HTR-8/SVneo (cell line): Measurements from ENCODE around the gene OPN1SW.

Source experiments
- DNase-seq: peaks from one replicate; pipeline ENCODE4 v3.0.0; 2011; ENCODE audit warnings: low spot score, mixed read lengths; ENCODE audit not compliant: insufficient read length
- FAIRE-seq: peaks from 2 replicates; lab custom pipeline; 2011; peaks lifted over from hg19 to GRCh38; lab: Jason Lieb, UNC

The OPN1SW gene

DNA sequence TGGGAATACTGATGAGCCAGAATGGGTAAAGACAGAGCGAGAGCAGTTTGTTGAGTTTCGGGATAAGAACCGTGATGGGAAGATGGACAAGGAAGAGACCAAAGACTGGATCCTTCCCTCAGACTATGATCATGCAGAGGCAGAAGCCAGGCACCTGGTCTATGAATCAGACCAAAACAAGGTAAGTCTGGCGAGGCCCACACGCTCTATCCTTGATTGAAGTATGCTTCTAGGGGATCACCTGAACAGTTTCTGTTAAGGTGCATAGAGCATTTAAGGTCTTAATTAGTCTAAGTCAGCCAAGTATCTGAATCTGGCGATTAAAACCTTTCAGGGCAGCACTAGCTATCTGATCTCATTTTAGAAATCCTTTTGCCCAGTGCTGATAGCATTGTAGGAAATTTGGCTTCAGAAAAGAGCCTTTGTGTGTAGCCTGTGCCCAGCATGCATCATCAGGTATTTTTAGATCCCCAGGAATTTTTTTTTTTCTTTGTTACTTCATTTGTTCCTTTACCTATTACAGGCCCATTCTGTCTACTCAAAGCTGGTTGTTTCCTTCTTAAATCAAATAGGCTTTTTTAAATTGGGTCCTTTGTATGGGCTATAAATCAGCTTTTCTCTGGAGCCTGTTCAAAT lies 8.0 kb downstream of the OPN1SW start:
- no peak for FAIRE-seq
- DNase-seq: no peak

DNA sequence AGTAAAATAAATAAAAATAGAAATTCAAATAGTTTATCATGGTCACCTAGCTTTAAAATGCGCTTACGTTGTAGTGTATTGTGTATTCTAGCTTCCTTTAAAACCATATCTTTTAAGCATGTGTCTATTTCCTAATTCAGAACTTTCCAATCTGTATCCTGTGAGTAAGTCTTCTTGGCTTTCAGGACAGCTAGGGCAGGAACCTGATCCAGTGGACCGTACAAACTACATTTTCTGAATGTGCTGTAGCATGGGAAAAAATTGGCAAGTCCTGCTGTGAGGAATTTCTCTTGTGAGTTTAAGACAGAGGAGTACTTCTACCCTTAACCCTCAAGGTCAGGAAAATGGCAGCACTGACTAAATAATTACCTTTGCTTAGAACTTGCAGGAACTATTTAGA lies 12.1 kb downstream of the OPN1SW start:
- DNase-seq (no peak), FAIRE-seq (no peak)

DNA sequence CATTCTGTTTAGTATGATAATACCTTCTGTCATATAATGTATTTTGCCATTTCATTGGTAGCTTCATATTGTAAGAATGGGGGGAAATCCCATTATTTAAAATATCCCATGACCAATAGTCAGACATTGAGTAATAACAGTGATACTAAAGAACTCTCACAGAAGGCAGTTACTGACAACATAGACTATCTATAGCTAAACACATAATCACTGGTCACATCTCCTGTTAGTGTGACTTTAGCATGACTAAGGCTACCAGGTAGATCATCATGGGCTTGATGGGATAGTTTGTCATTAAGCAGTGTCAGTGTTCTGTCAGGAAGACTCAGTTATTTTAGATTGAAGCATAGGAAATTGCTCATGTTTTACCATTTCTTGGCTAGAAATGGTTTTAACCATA lies 16.4 kb downstream of the OPN1SW start:
- FAIRE-seq (no peak), DNase-seq (no peak)

DNA sequence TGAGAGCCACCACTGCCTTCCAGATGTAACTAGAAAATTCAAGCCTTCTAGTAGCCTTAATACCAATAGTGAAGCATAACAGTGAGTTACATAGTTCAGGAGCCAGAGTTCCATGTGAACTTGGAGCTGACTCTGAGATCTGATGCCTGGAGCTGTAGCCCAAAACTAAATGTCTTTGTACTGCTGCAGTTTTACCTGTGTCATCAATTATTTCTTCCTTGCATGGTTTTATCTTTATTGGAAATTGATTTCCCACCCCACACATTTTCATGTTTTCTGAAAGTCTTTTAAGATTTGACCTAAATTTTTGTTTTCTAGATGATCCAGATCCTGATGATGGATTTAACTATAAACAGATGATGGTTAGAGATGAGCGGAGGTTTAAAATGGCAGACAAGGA lies 17.0 kb downstream of the OPN1SW start:
- no peak for DNase-seq
- FAIRE-seq: no peak

DNA sequence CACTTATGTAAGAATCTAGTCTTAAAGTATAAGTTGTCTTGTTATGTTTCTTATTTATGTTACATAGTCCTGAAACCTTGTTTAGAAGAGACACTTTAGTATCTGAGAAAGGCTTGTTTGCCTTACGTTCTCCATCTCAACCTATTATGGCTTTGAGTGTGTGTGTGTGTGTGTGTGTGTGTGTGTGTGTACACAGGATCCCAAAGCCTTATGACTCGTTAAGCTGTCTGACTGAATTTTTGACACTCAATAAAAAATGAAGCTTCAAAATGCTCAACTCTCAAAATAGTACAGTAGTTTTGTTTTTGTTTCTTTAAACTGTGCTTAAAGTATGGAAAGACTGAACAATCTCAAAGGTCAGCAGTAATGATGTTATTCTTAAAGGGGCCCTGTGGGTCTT lies 18.4 kb downstream of the OPN1SW start:
- no peak for FAIRE-seq
- DNase-seq: no peak

DNA sequence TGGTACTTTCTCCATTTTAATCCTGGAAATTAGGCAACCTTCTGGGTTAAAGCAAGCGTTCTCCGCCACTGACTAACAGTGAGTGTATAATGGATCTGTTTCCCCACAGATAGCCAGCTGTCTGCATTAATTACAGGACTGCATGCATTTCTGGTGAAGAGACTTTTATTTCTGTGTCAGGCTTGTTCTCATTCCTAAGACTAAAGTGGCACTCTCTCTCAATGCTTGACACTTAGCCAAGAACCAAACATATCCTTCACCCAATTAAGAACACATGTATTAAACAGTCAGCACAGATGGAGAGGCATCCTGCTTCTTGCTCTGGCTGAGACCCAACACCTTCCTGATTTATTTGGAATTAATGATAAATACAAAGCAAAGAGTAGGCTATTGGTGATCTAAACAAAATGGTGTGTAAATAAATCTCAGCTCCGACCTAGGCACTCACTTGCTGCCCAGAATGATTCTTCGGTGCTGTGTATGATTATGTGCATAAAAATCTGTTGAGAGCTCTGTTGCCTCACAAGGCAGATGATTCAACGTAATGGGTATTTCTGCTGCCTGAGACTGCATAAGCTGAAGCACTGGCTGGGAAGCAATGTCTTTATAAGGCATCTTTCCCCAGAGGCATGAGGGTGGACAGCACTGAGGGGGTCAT lies 19.6 kb downstream of the OPN1SW start:
- DNase-seq (no peak), FAIRE-seq (no peak)

DNA sequence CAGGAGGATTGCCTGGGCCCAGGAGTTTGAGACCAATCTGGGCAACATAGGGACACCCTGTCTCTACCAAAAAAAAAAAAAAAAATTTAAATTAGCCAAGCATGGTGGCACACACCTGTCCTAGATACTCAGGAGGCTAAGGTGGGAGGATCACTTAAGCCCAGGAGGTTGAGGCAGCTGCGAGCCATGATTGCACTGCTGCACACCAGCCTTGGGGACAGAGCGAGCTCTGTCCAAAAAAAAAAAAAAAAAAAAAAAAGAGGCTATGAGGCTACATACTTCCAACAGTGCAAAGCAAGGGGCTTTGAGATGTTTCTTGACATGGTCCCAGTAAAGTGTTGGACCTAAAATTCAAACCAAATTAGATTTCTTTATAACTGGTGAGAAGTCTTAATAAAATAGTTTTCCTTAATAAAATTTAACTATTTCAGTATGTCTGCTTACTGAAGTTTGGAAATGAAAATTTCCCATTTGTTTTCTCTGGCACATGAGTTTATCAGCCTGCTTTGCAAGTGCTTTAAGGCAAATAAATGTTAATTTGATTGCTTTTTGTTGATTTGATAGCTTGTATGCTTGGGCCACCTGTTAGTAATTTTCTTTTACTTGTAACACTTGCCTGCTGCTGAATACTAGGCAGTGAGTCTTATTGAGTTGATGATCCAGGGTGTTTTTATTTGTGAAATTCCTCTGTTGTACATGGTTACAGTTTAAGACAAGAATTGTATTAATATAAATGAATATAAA lies 20.3 kb downstream of the OPN1SW start:
- FAIRE-seq: no peak
- DNase-seq: no peak

DNA sequence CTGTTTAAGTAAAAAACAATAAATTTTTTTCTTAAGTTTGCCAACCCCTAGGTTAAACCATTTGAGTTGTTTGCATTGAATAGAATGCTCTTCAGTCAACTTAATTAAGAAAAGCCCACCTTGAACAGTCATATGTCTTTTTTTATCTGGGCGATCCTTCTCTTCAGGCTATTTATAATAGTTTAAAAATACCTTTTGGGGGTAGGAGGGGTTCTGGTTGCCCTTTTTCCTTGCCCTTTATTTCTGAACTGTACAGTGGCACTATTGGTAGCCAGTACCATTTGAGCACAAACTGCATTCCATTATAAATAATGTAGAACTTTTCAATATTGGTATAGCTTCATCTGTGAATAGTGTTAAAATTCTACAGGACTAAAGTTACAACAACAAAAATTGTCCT lies 23.3 kb downstream of the OPN1SW start:
- no peak for DNase-seq
- FAIRE-seq: no peak

DNA sequence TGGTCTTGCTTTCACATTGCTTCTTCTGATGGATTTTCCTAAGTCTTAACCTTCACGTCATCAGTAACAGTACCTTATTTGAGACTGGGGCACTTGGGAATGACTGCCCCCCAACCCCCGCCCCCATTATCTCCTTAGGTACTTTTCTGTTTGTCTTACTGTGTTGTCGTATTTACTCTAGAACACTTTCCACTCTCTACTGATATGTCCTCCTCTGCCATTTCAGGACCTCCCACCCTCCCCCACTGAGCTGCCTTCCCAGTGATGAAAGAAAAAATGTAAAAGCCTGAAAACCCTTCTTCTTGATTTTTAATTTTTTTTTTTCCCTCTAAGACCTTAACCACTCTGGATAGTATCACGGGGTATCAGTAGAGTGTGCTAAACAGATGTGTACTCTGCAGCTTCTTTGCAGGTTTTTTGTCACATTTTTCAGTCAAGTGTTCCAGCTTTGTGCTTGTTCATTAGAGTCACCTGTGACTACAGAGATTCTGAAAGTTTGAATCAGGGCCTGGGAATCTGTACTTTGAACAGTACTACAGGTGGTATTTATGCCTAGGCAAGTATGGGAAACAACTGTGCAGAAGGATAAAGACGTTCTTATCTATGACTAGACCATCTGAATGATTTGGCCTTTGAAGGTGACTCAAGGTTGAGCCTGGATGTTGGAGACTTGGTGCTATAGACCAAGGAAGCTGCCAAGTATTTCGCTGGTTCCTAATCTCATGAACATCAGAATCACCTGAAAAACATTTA lies 28.1 kb downstream of the OPN1SW start:
- no peak for DNase-seq
- no peak for FAIRE-seq

DNA sequence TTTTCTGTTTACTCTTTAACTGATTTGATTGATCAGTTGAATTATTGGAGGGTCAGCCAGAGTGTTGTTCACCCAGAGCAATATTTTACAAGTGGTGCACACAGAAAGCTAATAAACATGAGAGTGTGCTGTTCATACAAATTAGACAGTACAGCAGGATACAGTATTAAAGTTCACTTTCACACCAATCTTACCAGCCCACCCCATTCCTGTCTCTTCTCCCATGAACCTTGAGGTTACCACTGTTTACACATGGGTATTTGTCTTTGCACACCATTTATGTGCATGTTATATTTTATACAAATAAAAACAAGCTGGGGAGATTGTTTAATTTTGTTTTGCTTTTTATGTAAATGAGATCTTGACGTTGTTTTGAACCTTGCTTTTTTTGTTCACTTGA lies 29.9 kb downstream of the OPN1SW start:
- no peak for DNase-seq
- no peak for FAIRE-seq

DNA sequence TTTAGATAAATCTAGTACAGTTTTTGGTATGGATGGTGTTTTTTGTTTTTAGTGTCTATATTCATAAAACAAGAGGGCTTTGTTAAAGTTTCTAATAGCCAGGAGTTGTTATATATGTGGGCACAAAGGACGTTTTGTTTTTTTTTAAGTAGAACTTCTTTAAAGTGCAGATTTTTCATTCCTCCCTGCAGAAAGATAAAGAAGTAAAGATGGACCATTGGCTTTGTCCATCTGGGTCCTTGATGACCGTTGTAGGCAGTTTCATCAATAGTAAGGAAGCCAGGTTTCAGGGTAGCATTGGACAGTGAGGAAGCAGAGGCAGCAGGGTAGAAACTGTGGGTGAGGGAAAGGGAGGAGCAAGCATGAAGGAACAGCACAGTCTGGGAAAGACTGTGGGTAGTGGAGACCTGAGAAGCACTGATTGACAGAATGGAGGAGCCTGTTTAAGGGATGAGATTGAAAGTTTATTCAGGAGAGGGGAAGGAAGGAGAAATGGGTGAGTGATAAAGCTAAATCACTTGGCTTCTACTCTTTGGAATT lies 31.2 kb downstream of the OPN1SW start:
- no peak for FAIRE-seq

DNA sequence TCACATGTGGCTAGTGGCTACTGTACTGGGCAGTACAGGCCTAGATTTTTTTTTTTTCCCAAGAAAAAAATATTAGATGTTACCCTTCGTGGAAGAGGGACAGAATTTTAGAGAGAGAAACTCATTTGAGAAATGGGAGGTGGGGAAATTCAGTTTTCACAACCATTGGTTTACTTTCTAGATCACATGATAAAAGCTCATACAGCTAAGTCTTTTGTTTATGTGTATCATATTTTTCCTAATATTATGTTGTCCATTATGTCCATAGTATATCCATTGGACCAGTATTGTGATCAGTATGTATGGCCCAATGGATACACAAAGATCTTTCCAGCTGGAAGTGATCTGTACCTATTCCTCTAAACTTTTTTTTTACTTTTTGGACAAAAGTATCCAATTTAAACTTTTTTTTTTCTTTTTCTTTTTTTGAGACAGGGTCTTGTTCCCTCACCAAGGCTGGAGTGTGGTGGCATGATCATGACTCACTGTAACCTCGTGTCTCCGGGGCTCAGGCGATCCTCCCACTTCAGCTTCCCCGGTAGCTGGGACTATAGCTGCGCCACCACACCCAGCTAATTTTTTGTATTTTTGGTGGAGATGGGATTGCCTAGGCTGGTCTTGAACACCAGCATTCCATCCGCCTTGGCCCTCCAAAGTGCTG lies 32.4 kb downstream of the OPN1SW start:
- DNase-seq (no peak), FAIRE-seq (no peak)

More for the DNA sequence above, 31.2 kb downstream of the OPN1SW start:
- DNase-seq: no peak

DNA sequence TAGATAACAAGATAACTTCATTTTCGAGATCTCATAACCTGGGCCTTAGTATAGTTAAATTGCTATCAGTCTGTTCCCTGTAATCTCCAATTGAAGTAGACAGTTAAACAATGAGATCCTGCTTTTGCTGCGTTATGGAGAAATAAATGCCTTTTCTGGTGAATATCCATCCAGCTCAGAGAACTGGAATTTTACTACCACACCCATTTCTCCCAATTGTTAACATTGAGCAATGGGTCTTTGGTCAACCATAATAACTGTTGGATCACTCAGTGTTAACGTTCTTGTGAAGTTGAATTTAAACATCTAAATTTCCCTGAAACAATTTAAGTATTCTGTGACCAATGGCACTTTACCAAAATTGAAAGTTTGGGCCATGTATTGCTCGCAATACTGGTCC lies 33.4 kb downstream of the OPN1SW start:
- FAIRE-seq: no peak
- DNase-seq: no peak

DNA sequence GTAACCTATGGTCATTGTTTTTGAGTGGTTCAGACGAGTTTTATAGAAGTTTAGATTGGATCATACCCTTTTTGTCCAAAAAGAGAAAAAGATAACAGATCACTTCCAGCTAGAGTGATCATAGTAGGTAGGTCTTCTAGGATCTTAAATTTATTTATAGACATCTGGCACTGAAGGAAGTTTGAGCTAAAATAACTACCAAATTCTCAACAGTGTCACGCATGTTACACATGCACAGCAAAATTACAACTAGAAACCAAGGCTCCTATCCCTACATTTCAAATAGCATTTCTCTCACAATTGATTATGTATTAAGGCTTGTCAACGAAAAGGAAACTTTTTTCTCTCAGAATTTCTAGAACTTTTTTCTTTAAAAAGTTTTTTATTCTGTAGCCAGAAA lies 34.1 kb downstream of the OPN1SW start:
- DNase-seq: no peak
- FAIRE-seq: no peak

DNA sequence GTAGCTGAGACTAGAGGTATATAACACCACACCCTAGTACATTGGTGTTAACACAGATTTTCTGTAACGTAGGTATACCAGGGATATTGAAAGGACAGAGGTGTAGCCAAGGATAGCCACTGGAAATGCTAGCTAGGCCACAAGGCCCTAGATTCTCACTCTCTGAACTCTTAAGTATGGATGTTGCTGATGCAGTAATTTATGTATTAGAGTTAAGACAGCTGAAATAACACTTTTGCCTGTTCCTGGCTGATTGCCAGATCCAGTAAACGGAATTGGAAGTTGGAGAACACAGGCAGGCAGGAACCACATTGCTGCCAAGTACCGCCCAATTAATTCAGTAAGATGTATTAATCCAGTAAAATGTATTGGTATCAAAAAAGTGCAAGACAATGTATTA lies 34.6 kb downstream of the OPN1SW start:
- FAIRE-seq (no peak), DNase-seq (no peak)

DNA sequence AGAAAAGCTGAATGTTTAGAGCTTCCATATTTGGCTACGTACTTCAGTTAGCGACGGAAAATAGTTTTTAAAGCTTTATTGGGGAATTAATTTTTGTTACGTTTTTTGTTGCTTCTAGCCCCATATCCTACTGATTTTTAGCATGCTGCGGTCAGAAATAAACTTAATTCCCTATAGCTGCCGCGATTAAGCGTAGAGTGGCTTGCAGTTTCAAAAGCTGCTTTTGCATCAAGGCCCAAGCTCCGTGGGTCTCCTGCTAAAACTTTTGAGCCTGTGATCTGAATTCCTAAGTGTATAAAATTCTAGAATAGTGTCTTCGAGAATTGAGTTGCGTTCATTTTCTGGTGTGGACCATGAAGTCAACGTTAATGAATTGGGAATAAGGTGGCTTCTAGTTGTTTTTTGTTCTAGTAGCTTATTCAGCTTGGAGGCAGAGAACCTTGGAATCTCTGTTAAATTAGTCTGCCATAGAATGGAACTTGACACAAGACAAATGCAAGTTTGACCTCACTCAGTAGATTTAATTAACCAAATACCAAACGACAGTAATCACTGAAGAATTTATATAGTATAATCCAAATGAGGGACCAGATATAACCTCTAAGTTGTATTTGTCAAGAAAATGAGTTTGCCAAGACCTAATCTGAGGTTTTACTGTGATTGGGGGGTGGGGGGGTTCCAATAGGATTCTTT lies 35.5 kb downstream of the OPN1SW start:
- DNase-seq (no peak), FAIRE-seq (no peak)

DNA sequence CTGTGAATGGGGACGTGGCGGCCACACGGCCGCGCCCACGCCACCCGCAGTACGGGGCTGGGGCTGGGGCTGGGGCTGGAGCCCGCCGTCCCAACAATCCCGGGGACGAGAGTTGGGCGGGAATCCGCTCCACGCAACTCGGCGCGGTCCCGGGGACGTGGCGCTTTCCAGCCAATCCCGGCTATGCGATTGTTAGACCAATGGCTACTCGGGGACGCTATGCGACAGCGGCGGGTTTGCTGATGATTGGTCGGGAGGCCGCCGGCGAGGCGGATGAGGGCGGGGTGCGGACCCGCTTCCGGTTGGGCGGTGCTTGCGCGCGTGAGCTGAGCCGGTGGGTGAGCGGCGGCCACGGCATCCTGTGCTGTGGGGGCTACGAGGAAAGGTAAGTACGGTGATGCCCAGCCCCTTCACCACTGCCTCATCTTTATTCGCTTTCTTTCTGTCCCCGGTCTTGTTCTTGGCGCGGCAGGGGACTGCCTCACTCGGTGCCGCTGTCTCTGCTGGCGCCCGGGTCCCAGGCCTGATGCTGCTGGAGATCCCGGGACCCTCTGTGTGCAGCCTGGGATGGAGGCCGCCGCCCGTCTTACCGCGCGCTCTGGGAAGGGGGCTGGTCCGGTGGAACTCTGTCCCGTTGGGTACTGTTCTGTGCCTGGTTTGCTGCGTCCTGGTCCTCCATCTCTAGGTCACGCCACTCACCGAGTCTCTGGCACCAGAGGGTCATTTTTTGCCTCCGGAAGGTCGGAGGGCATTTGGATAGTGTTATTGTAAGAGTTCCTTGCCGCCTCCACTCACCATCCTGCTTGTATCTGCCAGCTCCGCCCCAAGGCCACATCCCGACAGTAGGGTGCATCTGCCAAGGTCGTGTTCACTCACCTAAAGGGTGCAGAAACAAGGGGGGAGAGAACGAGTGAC lies 36.3 kb downstream of the OPN1SW start, which contains the start of gene CALU:
Gene CALU, plus strand, starts transcription at position 312 of the 915 bp plus-strand sequence. CDS start 9,225 bp downstream, outside the sequence.
- FAIRE-seq (peak; percentile 63), DNase-seq (peak; percentile 97)

DNA sequence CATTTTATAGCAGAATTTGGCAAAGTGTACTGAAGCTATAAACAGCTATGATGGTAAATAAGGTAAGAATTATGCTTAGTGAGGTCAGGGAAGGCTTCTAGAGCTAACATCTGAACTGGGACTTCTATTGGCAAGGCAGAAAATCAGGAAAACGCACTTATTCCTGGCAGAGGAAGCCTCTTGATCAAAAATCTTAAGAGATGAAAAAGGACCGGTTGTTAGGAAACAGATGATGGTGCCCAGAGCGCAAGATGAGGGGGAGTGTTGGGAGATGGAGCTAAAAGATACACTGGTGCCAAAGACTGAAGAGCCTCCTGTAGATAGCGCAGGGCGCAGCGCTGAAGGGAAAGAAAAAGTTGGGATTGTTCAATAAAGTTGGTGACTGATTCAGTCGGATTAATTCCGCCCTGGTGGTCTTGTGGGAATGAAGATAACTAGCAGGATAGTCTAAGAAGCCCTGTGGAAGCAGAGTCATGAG lies 37.0 kb downstream of the OPN1SW start:
- FAIRE-seq (no peak), DNase-seq (peak; percentile 10)
